ENCODE results near the gene EYS.

- TF ChIP-seq EZH2phosphoT487 (IDR thresholded peaks at IDR 0.05; ENCODE audit: insufficient read depth, low read depth) (no peak), EZH2 (IDR thresholded peaks at IDR 0.05; ENCODE audit: insufficient read depth, poor library complexity, severe bottlenecking) (no peak)
Observed at GRCh38 chr6:64006246-64006645, 1700.8 kb downstream of the EYS start.

Measured in GM23248 (cell line).